Stimulated activated naive CD4-positive, alpha-beta T cell treated with Interleukin-2 at 50 U/mL for 16 hours (primary cell): ENCODE measurements around the gene XIST.
"Not testable (repeated sequence)": the region's sequence is repeated elsewhere in the genome, so short reads cannot be mapped to it uniquely, and the experiment has no call there.

Experiments
- DNase-seq: peaks from one replicate; lab custom pipeline; 2025; lab: John Stamatoyannopoulos, UW

XIST gene

DNA sequence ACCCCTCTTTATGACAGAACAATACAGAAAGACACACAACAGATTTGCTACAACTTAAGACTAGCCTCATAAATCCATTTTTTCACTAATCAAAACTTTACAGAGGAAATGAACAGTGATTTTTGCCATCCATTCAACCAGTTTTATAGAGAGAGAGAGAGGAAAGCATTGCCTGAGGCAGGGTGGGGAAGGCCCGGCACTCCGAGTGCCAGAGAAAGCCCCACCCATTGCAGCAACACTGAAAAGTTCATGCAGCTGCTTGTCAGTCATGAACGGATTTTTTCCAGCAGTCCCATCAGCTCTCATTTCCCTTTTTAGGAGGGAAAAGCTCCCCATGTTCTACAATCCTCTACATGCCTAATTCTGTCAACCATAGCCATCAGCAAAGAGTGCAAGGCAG is 52.6 kb downstream of the XIST start:
- DNase-seq: no peak

GRCh38 chrX:73792511-73792910 is 60.0 kb downstream of the XIST start:
- DNase-seq: not testable (repeated sequence)

GRCh38 chrX:73785493-73785892 is 67.0 kb downstream of the XIST start:
- DNase-seq: no peak
